Lung (tissue), 16 donors: ENCODE data around the gene KRTAP19-6. TPM values are rescaled to one million over a fixed set of nuclear protein-coding genes. Genes with fewer than 3 reads are reported as not detected.

Experiments
- ATAC-seq: fragments of 200-7000 bp; cut with Tn5 transposase; one replicate; pipeline ENCODE4 v1.9.1; 2020; ENCODE audit warnings: moderate number of reproducible peaks; ENCODE audit not compliant: insufficient read depth, low FRiP score
- DNase-seq, 3 donors: peaks; one replicate each; pipeline ENCODE4 v3.0.0-alpha.2; 2013 to 2017
- H3K27ac ChIP-seq, 2 donors: one replicate each; pipeline ENCODE4 v1.5.1; 2013; ENCODE audit warnings: mild to moderate bottlenecking in 2 of 2, moderate library complexity in 2 of 2, control low read depth in 1 of 2, inconsistent platforms in 1 of 2, low read depth in 1 of 2, low read length in 1 of 2
- H3K27me3 ChIP-seq, 3 donors: one replicate each; pipeline ENCODE4 v1.5.1; 2013; ENCODE audit warnings: low read length in 2 of 3; ENCODE audit not compliant: control insufficient read depth in 3 of 3, insufficient read depth in 3 of 3
- H3K36me3 ChIP-seq, 4 donors: one replicate each; pipeline ENCODE4 v1.5.1; 2013; ENCODE audit warnings: low read length in 4 of 4, mild to moderate bottlenecking in 1 of 4, moderate library complexity in 1 of 4; ENCODE audit not compliant: control insufficient read depth in 4 of 4, insufficient read depth in 4 of 4
- H3K4me1 ChIP-seq, 5 donors: one replicate each; pipeline ENCODE4 v1.5.1; 2013; ENCODE audit warnings: low read length in 5 of 5, mild to moderate bottlenecking in 2 of 5, moderate library complexity in 1 of 5; ENCODE audit not compliant: control insufficient read depth in 5 of 5, insufficient read depth in 5 of 5
- H3K4me3 ChIP-seq: one replicate; pipeline ENCODE4 v1.5.1; 2013; ENCODE audit warnings: mild to moderate bottlenecking, control low read depth, moderate library complexity
- H3K9ac ChIP-seq, 2 donors: one replicate each; pipeline ENCODE4 v1.5.1; 2013; ENCODE audit warnings: low read length in 2 of 2, control low read depth in 1 of 2; ENCODE audit not compliant: insufficient read depth in 1 of 2
- H3K9me3 ChIP-seq, 4 donors: one replicate each; pipeline ENCODE4 v1.5.1; 2013; ENCODE audit warnings: low read length in 3 of 4, mild to moderate bottlenecking in 1 of 4, moderate library complexity in 1 of 4; ENCODE audit not compliant: control insufficient read depth in 4 of 4, insufficient read depth in 3 of 4
- WGBS, 2 donors: extraction: QIAGEN DNeasy Blood & Tissue Kit; methylation state at CpG; one replicate each; pipeline ENCODE4 v1.1.7; 2013; 5-methylcytosine and 5-hydroxymethylcytosine counted together
- long read RNA-seq, 5 donors: transcript quantifications; one replicate each; lab custom pipeline, GENCODE V29; 2026
- polyA plus RNA-seq, 2 donors: library from polyadenylated mRNA; stranded (reverse); fragments of 200-250 nt; gene quantifications; one replicate each; pipeline ENCODE4 v1.2.1, GENCODE V29; 2013
- total RNA-seq, 2 donors: library from RNA; depleted of rRNA in 1 of 2; stranded (reverse); fragments of >200 nt in 1 of 2; gene quantifications; one replicate each; pipeline ENCODE4 v1.2.1, GENCODE V29; 2014 to 2021
- TF ChIP-seq, protein P1 (sequence below): IDR thresholded peaks from 2 replicates; pipeline ENCODE4 v1.5.1; 2012; ENCODE audit warnings: mild to moderate bottlenecking; ENCODE audit errors: control extremely low read depth, extremely low read depth
- donor health status: control.
- donor health status: control.
- donor health status: Bipolar disorder and iron deficiency.
- donor health status: healthy.
- donor health status: DM: yes; HTN: yes; CAD: no.

Gene KRTAP19-6, protein sequence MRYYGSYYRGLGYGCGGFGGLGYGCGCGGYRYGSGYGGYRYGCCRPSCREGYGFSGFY
- total RNA-seq = not detected
- not detected for polyA plus RNA-seq
- long read RNA-seq, donor 1 = 0 reads
- long read RNA-seq, donor 2 = 0 reads
- long read RNA-seq, donor 3 = 0 reads
- long read RNA-seq, donor 4 = 0 reads
- long read RNA-seq, donor 5 = 0 reads

DNA sequence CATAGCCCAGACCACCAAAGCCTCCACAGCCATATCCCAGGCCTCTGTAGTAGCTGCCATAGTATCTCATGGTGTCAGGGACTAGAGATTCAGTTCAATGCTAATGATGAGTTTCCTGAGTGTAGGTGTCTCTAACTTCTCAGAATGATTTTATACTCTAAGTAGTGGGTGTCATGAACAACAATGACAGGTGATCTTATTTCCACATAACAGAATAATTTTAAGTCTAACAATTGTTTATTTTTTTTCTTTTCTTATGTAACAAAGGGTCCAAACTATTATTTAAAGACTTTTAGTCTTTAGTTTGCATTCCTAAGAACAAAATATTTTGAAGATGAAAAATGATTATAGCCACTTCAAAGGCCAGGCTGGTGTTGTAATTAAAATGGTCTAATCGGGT is at the start of gene KRTAP19-6:
Gene KRTAP19-6, minus strand, starts transcription at position 101 of the 400 bp plus-strand sequence. Its CDS starts 31 bp downstream, at position 70.
- H3K4me3 ChIP-seq = no peak within 1 kb of the TSS
- H3K4me1 ChIP-seq = no peaks in the 10 kb centered on the region
- TF ChIP-seq, protein P1, sequence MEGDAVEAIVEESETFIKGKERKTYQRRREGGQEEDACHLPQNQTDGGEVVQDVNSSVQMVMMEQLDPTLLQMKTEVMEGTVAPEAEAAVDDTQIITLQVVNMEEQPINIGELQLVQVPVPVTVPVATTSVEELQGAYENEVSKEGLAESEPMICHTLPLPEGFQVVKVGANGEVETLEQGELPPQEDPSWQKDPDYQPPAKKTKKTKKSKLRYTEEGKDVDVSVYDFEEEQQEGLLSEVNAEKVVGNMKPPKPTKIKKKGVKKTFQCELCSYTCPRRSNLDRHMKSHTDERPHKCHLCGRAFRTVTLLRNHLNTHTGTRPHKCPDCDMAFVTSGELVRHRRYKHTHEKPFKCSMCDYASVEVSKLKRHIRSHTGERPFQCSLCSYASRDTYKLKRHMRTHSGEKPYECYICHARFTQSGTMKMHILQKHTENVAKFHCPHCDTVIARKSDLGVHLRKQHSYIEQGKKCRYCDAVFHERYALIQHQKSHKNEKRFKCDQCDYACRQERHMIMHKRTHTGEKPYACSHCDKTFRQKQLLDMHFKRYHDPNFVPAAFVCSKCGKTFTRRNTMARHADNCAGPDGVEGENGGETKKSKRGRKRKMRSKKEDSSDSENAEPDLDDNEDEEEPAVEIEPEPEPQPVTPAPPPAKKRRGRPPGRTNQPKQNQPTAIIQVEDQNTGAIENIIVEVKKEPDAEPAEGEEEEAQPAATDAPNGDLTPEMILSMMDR = no peak
- WGBS, 2 donors = 78 to 90% methylated on average over 1 of the region's 1 CpG
- ATAC-seq = no peak
- H3K9ac ChIP-seq = no peak within 1 kb of the TSS
- no peak for DNase-seq
- no peaks in the 10 kb centered on the region for H3K36me3 ChIP-seq
- no peaks in the 10 kb centered on the region for H3K9me3 ChIP-seq
- H3K27me3 ChIP-seq = no peaks in the 10 kb centered on the region
- no peak within 1 kb of the TSS for H3K27ac ChIP-seq

DNA sequence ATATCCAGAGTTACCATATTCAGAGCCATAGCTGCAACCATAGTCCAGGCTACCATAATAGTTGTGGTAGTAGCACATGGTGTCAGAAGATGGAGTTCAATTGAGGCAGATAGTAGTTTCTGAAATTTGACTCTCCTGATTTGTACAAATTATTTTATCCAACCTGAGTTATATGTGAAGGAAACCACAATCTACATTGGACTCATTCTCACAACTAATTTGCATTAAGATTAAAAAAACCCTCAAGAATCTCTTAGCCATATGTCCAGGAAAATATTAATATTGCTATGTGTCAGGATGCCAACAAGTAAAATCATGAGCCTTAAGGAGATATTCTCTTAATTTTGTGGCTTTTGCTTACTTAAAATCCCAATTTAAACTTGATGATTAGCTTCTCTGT is 48.6 kb upstream of the KRTAP19-6 start, which contains the start of gene KRTAP22-2:
Gene KRTAP22-2, minus strand, starts transcription at position 101 of the 400 bp plus-strand sequence.
- ATAC-seq = no peak
- H3K4me1 ChIP-seq = no peaks in the 10 kb centered on the region
- no peaks in the 10 kb centered on the region for H3K27me3 ChIP-seq
- TF ChIP-seq, protein P1 = no peak
- no peaks in the 10 kb centered on the region for H3K9me3 ChIP-seq
- H3K4me3 ChIP-seq = no peak within 1 kb of the TSS
- H3K27ac ChIP-seq = no peak within 1 kb of the TSS
- H3K36me3 ChIP-seq = no peaks in the 10 kb centered on the region
- no peak for DNase-seq
- no peak within 1 kb of the TSS for H3K9ac ChIP-seq

DNA sequence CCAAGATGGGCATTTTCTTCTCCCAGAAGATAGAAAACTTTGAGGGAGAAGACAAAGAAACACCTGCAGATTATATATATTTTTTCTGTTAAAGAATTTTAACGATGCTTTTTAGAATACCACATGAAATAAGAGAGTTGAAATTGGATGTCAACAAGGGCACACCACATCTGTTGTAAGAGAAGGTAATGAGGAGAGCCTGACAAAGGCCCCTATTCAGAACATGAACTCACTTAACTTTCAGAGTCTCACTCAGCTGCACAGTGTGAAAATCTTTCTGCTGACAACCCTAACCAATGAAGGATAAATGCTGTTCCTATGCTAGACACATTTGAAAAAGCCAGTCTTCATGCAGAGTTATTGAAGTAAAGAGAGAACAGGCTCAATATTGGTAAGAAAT is 41.2 kb upstream of the KRTAP19-6 start:
- no peak overlapping the region for H3K9ac ChIP-seq
- DNase-seq (no peak), ATAC-seq (no peak)
- no peaks in the 10 kb centered on the region for H3K4me1 ChIP-seq
- H3K27ac ChIP-seq = no peak overlapping the region
- no peaks in the 10 kb centered on the region for H3K36me3 ChIP-seq
- TF ChIP-seq, protein P1 = no peak
- H3K4me3 ChIP-seq = no peak overlapping the region
- 68 to 85% methylated on average over 1 of the region's 1 CpG for WGBS, 2 donors
- H3K9me3 ChIP-seq = no peaks in the 10 kb centered on the region
- H3K27me3 ChIP-seq = no peaks in the 10 kb centered on the region

DNA sequence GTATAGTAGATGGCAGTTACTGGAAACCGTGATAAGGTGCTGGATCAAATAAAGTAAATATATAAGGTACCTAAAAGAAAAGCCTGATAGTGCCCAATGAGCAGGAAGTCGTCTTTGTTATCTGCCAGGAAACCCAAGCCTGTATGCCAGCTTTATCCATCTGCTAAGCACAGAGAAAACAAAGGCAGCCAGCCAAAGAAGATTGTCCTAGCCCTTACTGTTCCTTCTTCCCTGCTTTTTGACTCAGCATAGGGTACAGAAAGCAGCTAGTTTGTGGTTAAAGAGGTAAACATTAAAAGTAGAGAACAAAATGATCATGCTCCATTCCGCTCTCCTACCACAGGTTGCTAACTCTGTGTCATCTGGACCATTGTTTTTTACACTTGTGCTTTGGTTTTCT is 38.5 kb upstream of the KRTAP19-6 start:
- Histone ChIP-seq H3K27ac (no peak overlapping the region), H3K4me3 (no peak overlapping the region), H3K9me3 (no peaks in the 10 kb centered on the region), H3K4me1 (no peaks in the 10 kb centered on the region), H3K27me3 (no peaks in the 10 kb centered on the region), H3K36me3 (no peaks in the 10 kb centered on the region), H3K9ac (no peak overlapping the region)
- DNase-seq (no peak), ATAC-seq (no peak)
- TF ChIP-seq, protein P1 = no peak
- 49 to 57% methylated on average over 3 of the region's 3 CpGs for WGBS, 2 donors
